C4-2B (cell line): ENCODE data around the gene SLAMF9.

ENCODE experiments used
- H3K27ac ChIP-seq: fragments of 450-650 bp; 2 replicates; pipeline ENCODE4 v1.5.1; 2017
- CTCF ChIP-seq: fragments of 450-650 bp; conservative IDR thresholded peaks from 2 replicates; pipeline ENCODE4 v1.5.1; 2017; ENCODE audit warnings: mild to moderate bottlenecking
- ZFX ChIP-seq: fragments of 450-650 bp; IDR thresholded peaks from 2 replicates; pipeline ENCODE4 v1.6.1; 2017

SLAMF9 gene

GRCh38 chr1:159949123-159949522 lies 4.9 kb downstream of the SLAMF9 start:
- H3K27ac ChIP-seq, result no peak overlapping the region
- no peak for TF ChIP-seq ZFX
- no peak for TF ChIP-seq CTCF

GRCh38 chr1:159947942-159948341 lies 6.1 kb downstream of the SLAMF9 start:
- TF ChIP-seq ZFX (no peak), CTCF (no peak)
- no peak overlapping the region for H3K27ac ChIP-seq

- no peak for TF ChIP-seq CTCF
- no peak for TF ChIP-seq ZFX
- H3K27ac ChIP-seq, result peak overlapping the region; percentile 80
Observed at GRCh38 chr1:159946242-159947187, 7.5 kb downstream of the SLAMF9 start.

- TF ChIP-seq CTCF, result peak; percentile 81
- no peak for TF ChIP-seq ZFX
- H3K27ac ChIP-seq, result peak within 1 kb of the TSS; percentile 80
Observed at GRCh38 chr1:159945483-159946241, 8.4 kb downstream of the SLAMF9 start, which contains the start of gene IGSF9. Gene IGSF9 (minus strand): TSS chr1:159945613. CDS start chr1:159943454, 2,159 bp downstream.

GRCh38 chr1:159944623-159945455 lies 9.2 kb downstream of the SLAMF9 start:
- TF ChIP-seq ZFX (no peak), CTCF (no peak)
- H3K27ac ChIP-seq, result peak overlapping the region; percentile 80

- no peak overlapping the region for H3K27ac ChIP-seq
- TF ChIP-seq ZFX (no peak), CTCF (no peak)
Observed at GRCh38 chr1:159943908-159944622, 10.0 kb downstream of the SLAMF9 start.
